HCT116 (cell line): ENCODE results near the gene TOM1. TPM values are rescaled to one million over a fixed set of nuclear protein-coding genes. Genes with fewer than 3 reads are reported as not detected.

Experiments used
- ATAC-seq: fragments of 200-7000 bp; cut with Tn5 transposase; 2 replicates; pipeline ENCODE4 v1.9.1; 2020; ENCODE audit warnings: mild to moderate bottlenecking, moderate library complexity
- BruUV-seq: library from RNA; stranded (reverse); fragments of 400-500 nt; replicated peaks from 2 replicates; lab custom pipeline; 2021; lab: Mats Ljungman, UMichigan
- CTCF ChIA-PET: fragments of 300-600 bp; sonication (Branson Sonifier 250); formaldehyde crosslinking; loops from one replicate; lab custom pipeline; 2021; ENCODE audit warnings: antibody characterized with exemption; lab: Charles Lee
- POLR2A ChIA-PET: fragments of 300-600, 350-600 bp; sonication (Branson Sonifier 250); formaldehyde crosslinking; loops from one replicate; lab custom pipeline; 2021; ENCODE audit warnings: antibody characterized with exemption; lab: Charles Lee
- RAD21 ChIA-PET, 2 experiments: fragments of 300-600 bp; sonication (Branson Sonifier 250); formaldehyde crosslinking; loops; one replicate each; lab custom pipeline; 2023; ENCODE audit warnings: low total read pairs in 2 of 2; ENCODE audit not compliant: uncharacterized antibody in 2 of 2, unreplicated experiment in 2 of 2, low non-redundant PET in 1 of 2; lab: Charles Lee
- DNase-seq: peaks from one replicate; pipeline ENCODE4 v3.0.0-alpha.2; 2010; ENCODE audit warnings: low read depth, low spot score
- H2AFZ ChIP-seq: fragments of 200-600 bp; shearing (Covaris generic), sonication (generic); 2 replicates; pipeline ENCODE4 v1.6.1; 2017; ENCODE audit warnings: low read depth, mixed run types, mixed read lengths, antibody characterized with exemption, low read length; ENCODE audit not compliant: poor library complexity, severe bottlenecking
- H3K27ac ChIP-seq: 2 replicates; pipeline ENCODE4 v1.5.1; 2012; ENCODE audit warnings: low read depth, low read length
- H3K27me3 ChIP-seq: fragments of 200-600 bp; sonication (generic); 2 replicates; pipeline ENCODE4 v1.6.1; 2016; ENCODE audit warnings: mixed run types, low read length, mixed read lengths; ENCODE audit not compliant: insufficient read depth
- H3K36me3 ChIP-seq, 2 experiments: fragments of 200-500 bp in 1 of 2; fragments of 200-600 bp in 1 of 2; sonication (Bioruptor generic) in 1 of 2; sonication (generic) in 1 of 2; 2 replicates each; pipeline versions ENCODE4 v1.5.1 to v1.6.1; 2014 to 2016; ENCODE audit warnings: low read length in 2 of 2, inconsistent platforms in 1 of 2, mixed read lengths in 1 of 2, mixed run types in 1 of 2; ENCODE audit not compliant: insufficient read depth in 2 of 2, control insufficient read depth in 1 of 2
- H3K4me1 ChIP-seq, 2 experiments: fragments of 200-600 bp in 1 of 2; sonication (generic) in 1 of 2; 2 replicates each; pipeline versions ENCODE4 v1.5.1 to v1.6.1; 2012 to 2017; ENCODE audit warnings: low read length in 2 of 2, inconsistent platforms in 1 of 2, mild to moderate bottlenecking in 1 of 2, mixed read lengths in 1 of 2, mixed run types in 1 of 2, moderate library complexity in 1 of 2; ENCODE audit not compliant: insufficient read depth in 2 of 2, control insufficient read depth in 1 of 2
- H3K4me2 ChIP-seq: fragments of 200-600 bp; sonication (generic); 2 replicates; pipeline ENCODE4 v1.6.1; 2017; ENCODE audit warnings: mixed run types, low read length, mixed read lengths
- H3K4me3 ChIP-seq, 2 experiments: fragments of 200-600 bp in 1 of 2; sonication (generic) in 1 of 2; replicated peaks in 1 of 2; 2 replicates each; pipeline ENCODE4 v1.5.1; 2011 to 2016; ENCODE audit warnings: low read length in 2 of 2, control low read depth in 1 of 2, low read depth in 1 of 2, mild to moderate bottlenecking in 1 of 2, mixed read lengths in 1 of 2, mixed run types in 1 of 2
- H3K79me2 ChIP-seq: fragments of 200-600 bp; sonication (generic); 2 replicates; pipeline ENCODE4 v1.6.1; 2017; ENCODE audit warnings: mild to moderate bottlenecking, mixed run types, low read length, moderate library complexity, mixed read lengths; ENCODE audit not compliant: insufficient read depth
- H3K9ac ChIP-seq: fragments of 200-600 bp; sonication (generic); 2 replicates; pipeline ENCODE4 v1.6.1; 2016; ENCODE audit warnings: low read length, mixed read lengths
- H3K9me2 ChIP-seq: fragments of 200-600 bp; sonication (generic), shearing (Covaris generic); 2 replicates; pipeline ENCODE4 v1.6.1; 2017; ENCODE audit warnings: mixed run types, mild to moderate bottlenecking, moderate library complexity; ENCODE audit not compliant: insufficient read depth
- H3K9me3 ChIP-seq, 2 experiments: fragments of 200-500 bp in 1 of 2; fragments of 200-600 bp in 1 of 2; sonication (Bioruptor generic) in 1 of 2; sonication (generic) in 1 of 2; 2 replicates each; pipeline ENCODE4 v1.6.1; 2014 to 2017; ENCODE audit warnings: low read length in 2 of 2, mixed read lengths in 2 of 2, inconsistent platforms in 1 of 2, low read depth in 1 of 2, mild to moderate bottlenecking in 1 of 2, mixed run types in 1 of 2, moderate library complexity in 1 of 2; ENCODE audit not compliant: control insufficient read depth in 1 of 2, insufficient read depth in 1 of 2
- H4K20me1 ChIP-seq: fragments of 200-600 bp; sonication (generic), shearing (Covaris generic); 2 replicates; pipeline ENCODE4 v1.6.1; 2017; ENCODE audit warnings: mixed run types, mild to moderate bottlenecking, moderate library complexity; ENCODE audit not compliant: insufficient read depth
- ATF3 ChIP-seq: IDR thresholded peaks from 2 replicates; pipeline ENCODE4 v1.6.1; 2012
- CTCF ChIP-seq, 3 experiments: fragments of 200-600 bp in 1 of 3; sonication (generic) in 1 of 3; IDR thresholded peaks in 2 of 3; conservative IDR thresholded peaks in 1 of 3; 2 replicates each; pipeline ENCODE4 v1.5.1; 2012 to 2017; ENCODE audit warnings: low read depth in 2 of 3, low read length in 2 of 3, antibody characterized with exemption in 1 of 3, borderline replicate concordance in 1 of 3, control low read depth in 1 of 3, mild to moderate bottlenecking in 1 of 3, mixed read lengths in 1 of 3, mixed run types in 1 of 3, moderate library complexity in 1 of 3; ENCODE audit not compliant: insufficient read depth in 1 of 3
- EGR1 ChIP-seq: IDR thresholded peaks from 2 replicates; pipeline ENCODE4 v1.6.1; 2012; ENCODE audit warnings: low read depth
- EZH2 ChIP-seq: fragments of 200-600 bp; sonication (generic); IDR thresholded peaks from 2 replicates; pipeline ENCODE4 v1.6.1; 2017; ENCODE audit warnings: antibody characterized with exemption, mixed run types
- EZH2phosphoT487 ChIP-seq: fragments of 200-600 bp; IDR thresholded peaks from 2 replicates; pipeline ENCODE4 v1.6.1; 2018; ENCODE audit warnings: antibody characterized with exemption, borderline replicate concordance
- MAX ChIP-seq: IDR thresholded peaks from 2 replicates; pipeline ENCODE4 v1.6.1; 2012
- POLR2A ChIP-seq: IDR thresholded peaks from 2 replicates; pipeline ENCODE4 v1.7.0; 2011; ENCODE audit warnings: borderline replicate concordance; ENCODE audit not compliant: insufficient read depth, insufficient read length; ENCODE audit errors: extremely low read depth
- POLR2AphosphoS5 ChIP-seq: IDR thresholded peaks from 2 replicates; pipeline ENCODE4 v1.6.1; 2011; ENCODE audit warnings: mild to moderate bottlenecking, low read depth, low read length, moderate library complexity
- RAD21 ChIP-seq: IDR thresholded peaks from 2 replicates; pipeline ENCODE4 v1.6.1; 2012; ENCODE audit warnings: low read depth, mild to moderate bottlenecking
- REST ChIP-seq: IDR thresholded peaks from 2 replicates; pipeline ENCODE4 v1.6.1; 2012; ENCODE audit warnings: low read depth
- TCF7L2 ChIP-seq: IDR thresholded peaks from 2 replicates; pipeline ENCODE4 v1.7.0; 2011; ENCODE audit warnings: borderline replicate concordance, inconsistent platforms; ENCODE audit not compliant: insufficient read depth, insufficient read length; ENCODE audit errors: extremely low read depth
- ZBTB33 ChIP-seq: IDR thresholded peaks from 2 replicates; pipeline ENCODE4 v1.6.1; 2011; ENCODE audit warnings: mild to moderate bottlenecking, low read length, moderate library complexity; ENCODE audit not compliant: insufficient replicate concordance; ENCODE audit errors: extremely low read depth
- ZFX ChIP-seq: fragments of 450-650 bp; IDR thresholded peaks from 2 replicates; pipeline ENCODE4 v1.6.1; 2017
- intact Hi-C: fragments of 100-400 bp; cut with micrococcal nuclease; formaldehyde crosslinking; loops from 2 replicates; pipeline ENCODE4 v1.10.0; 2022
- total RNA-seq: library from RNA; stranded (reverse); gene quantifications from one replicate; pipeline ENCODE4 v1.2.1, GENCODE V29; 2021; ENCODE audit not compliant: unreplicated experiment

TOM1 gene
- total RNA-seq, 1 experiment from 2014 or later = 18.0 TPM

- H3K27me3 ChIP-seq = no peaks in the 10 kb centered on the region
- no peak overlapping the region for H3K9ac ChIP-seq
- H3K4me2 ChIP-seq = no peak overlapping the region
- no peaks in the 10 kb centered on the region for H3K9me3 ChIP-seq
- H3K27ac ChIP-seq = no peak overlapping the region
- no peaks in the 10 kb centered on the region for H3K9me2 ChIP-seq
- BruUV-seq = no TSS peak
- no peaks in the 10 kb centered on the region for H3K79me2 ChIP-seq
- no peak for ATAC-seq
- ChIA-PET POLR2A (no interaction called here), RAD21 (no interaction called here), CTCF (no interaction called here)
- no peak for DNase-seq
- peaks cover 0 to 1% of the 10 kb centered on the region in 2 experiments; a peak in 2 of 4 replicates for H3K36me3 ChIP-seq
- peaks cover 2 to 13% of the 10 kb centered on the region in 2 experiments; a peak in 3 of 4 replicates for H3K4me1 ChIP-seq
- no peaks in the 10 kb centered on the region for H4K20me1 ChIP-seq
- no peak overlapping the region for H2AFZ ChIP-seq
- TF ChIP-seq EZH2 = no peak
- TF ChIP-seq EGR1 = no peak
- TF ChIP-seq ZFX = no peak
- no peak for TF ChIP-seq MAX
- no peak for TF ChIP-seq EZH2phosphoT487
- TF ChIP-seq CTCF (IDR thresholded peaks at IDR 0.05 in 2 of 3, conservative IDR thresholded peaks at IDR 0.05 in 1 of 3; ENCODE audit: borderline replicate concordance in 1 of 3, insufficient read depth in 1 of 3, low read depth in 2 of 3, low read length in 2 of 3) = no peak
- no peak for TF ChIP-seq ATF3
- no peak for TF ChIP-seq TCF7L2
- no peak for TF ChIP-seq RAD21
- TF ChIP-seq REST = no peak
- no peak for TF ChIP-seq POLR2AphosphoS5
- TF ChIP-seq POLR2A = no peak
- no peak for TF ChIP-seq ZBTB33
- H3K4me3 ChIP-seq = no peak overlapping the region
- intact Hi-C loops = no loop called here
Measured at GRCh38 chr22:35318346-35319215, 18.9 kb downstream of the TOM1 start.
